MCF 10A (cell line): Measurements from ENCODE around the gene RCAN3. TPM values are rescaled to one million over a fixed set of nuclear protein-coding genes. Genes with fewer than 3 reads are reported as not detected.

ENCODE experiments used
- Bru-seq: library from RNA; stranded (reverse); fragments of 400-500 nt; gene quantifications from one replicate; lab custom pipeline; 2021; lab: Mats Ljungman, UMichigan
- BruChase-seq, 2 experiments: library from RNA; stranded (reverse); fragments of 400-500 nt; gene quantifications; one replicate each; lab custom pipeline; 2021; lab: Mats Ljungman, UMichigan
- BruUV-seq: library from RNA; stranded (reverse); fragments of 400-500 nt; replicated peaks from 2 replicates; lab custom pipeline; 2021; lab: Mats Ljungman, UMichigan
- CTCF ChIA-PET: fragments of 300-600 bp; sonication (Branson Sonifier 250); formaldehyde crosslinking; extraction: SDS; loops from one replicate; lab custom pipeline; 2021; ENCODE audit warnings: antibody characterized with exemption, inconsistent platforms; lab: Yijun Ruan, JAX
- POLR2A ChIA-PET: fragments of 300-600, 350-650 bp; sonication (Branson Sonifier 250); formaldehyde crosslinking; extraction: SDS; loops from one replicate; lab custom pipeline; 2020; ENCODE audit warnings: antibody characterized with exemption, inconsistent platforms; lab: Yijun Ruan, JAX
- DNase-seq: peaks from one replicate; pipeline ENCODE4 v3.0.0-alpha.2; 2018; ENCODE audit not compliant: unreplicated experiment
- H3K27ac Mint-ChIP-seq: one replicate; pipeline ENCODE4 v1.8.0; 2022; ENCODE audit warnings: mild to moderate bottlenecking, low read depth, mixed read lengths; ENCODE audit not compliant: unreplicated experiment
- H3K27me3 Mint-ChIP-seq: one replicate; pipeline ENCODE4 v1.8.0; 2022; ENCODE audit warnings: mixed read lengths; ENCODE audit not compliant: insufficient read depth, unreplicated experiment
- H3K36me3 Mint-ChIP-seq: one replicate; pipeline ENCODE4 v1.8.0; 2022; ENCODE audit warnings: mild to moderate bottlenecking, moderate library complexity, mixed read lengths; ENCODE audit not compliant: insufficient read depth, unreplicated experiment
- H3K4me1 Mint-ChIP-seq: one replicate; pipeline ENCODE4 v1.8.0; 2022; ENCODE audit warnings: mixed read lengths; ENCODE audit not compliant: insufficient read depth, unreplicated experiment
- H3K4me3 Mint-ChIP-seq: one replicate; pipeline ENCODE4 v1.8.0; 2022; ENCODE audit warnings: mild to moderate bottlenecking, moderate library complexity, mixed read lengths; ENCODE audit not compliant: unreplicated experiment
- H3K9me3 Mint-ChIP-seq: one replicate; pipeline ENCODE4 v1.8.0; 2022; ENCODE audit warnings: mixed read lengths; ENCODE audit not compliant: unreplicated experiment
- intact Hi-C: fragments of 100-400 bp; cut with micrococcal nuclease; formaldehyde crosslinking; loops from 2 replicates; pipeline ENCODE4 v1.14.1; 2022
- long read RNA-seq: library from polyadenylated mRNA; stranded (forward); transcript quantifications from one replicate; pipeline ENCODE4 v2.0.0, GENCODE V29; 2022
- total RNA-seq: library from RNA; stranded (reverse); gene quantifications from 2 replicates; pipeline ENCODE4 v1.2.3, GENCODE V29; 2022
- TF ChIP-seq, protein P1 (sequence below): fragments of 200-600 bp; IDR thresholded peaks from one replicate; pipeline ENCODE4 v1.8.0; 2022; ENCODE audit warnings: antibody characterized with exemption, mild to moderate bottlenecking; ENCODE audit not compliant: unreplicated experiment

Gene RCAN3
- total RNA-seq, result 6.1 and 7.1 TPM in 2 replicates
- percentile 45 among the genes with signal in this experiment for Bru-seq, nascent RNA
- BruChase-seq, experiment 1, labeled RNA remaining after a 6-hour chase, result percentile 70 among the genes with signal in this experiment
- percentile 56 among the genes with signal in this experiment for BruChase-seq, experiment 2, labeled RNA remaining after a 2-hour chase
- long read RNA-seq, full-length matches to known transcripts, result 9 of 16 reads
- long read RNA-seq, partial matches to known transcripts, result 0 of 16 reads
- long read RNA-seq, other reads (novel, unspliced or antisense), result 7 of 16 reads

DNA sequence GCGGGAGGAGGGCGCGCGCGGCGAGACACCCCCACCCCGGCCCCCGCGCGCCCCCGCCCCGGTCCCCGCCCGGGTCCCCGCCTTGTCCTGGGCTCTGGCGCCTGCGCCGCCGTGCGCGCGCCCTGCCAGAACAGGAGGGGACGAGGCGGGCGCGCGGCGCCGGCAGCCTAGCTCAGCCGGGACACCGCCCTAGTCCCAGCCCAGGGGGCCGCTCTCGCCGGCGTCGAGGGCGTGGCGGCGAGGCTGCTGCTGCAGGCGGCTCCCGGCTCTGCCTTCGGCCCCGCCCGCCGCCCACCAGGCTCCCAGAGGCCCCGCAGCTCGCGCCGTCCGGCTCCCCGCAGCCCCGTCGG lies at the start of gene RCAN3:
RCAN3 (plus strand) TSS at position 128 of the 350 bp plus-strand sequence. CDS start 11,537 bp downstream, outside the sequence.
- H3K36me3 Mint-ChIP-seq, result peaks cover 7% of the 10 kb centered on the region
- ChIA-PET POLR2A (interaction anchor here (0.6 to 5.2 kb wide), 11 partner anchors 9 to 457 kb away, joined by 3 to 70 read pairs (median 8); partner anchors contain the start of genes NIPAL3 and STPG1), CTCF (no interaction called here)
- no TSS peak for BruUV-seq
- peak within 1 kb of the TSS; percentile 59 for H3K27ac Mint-ChIP-seq
- DNase-seq, result peak; percentile 81
- intact Hi-C loops, result loop anchor here (5.0 kb wide), 1 partner anchor 85 kb away; the partner anchor contains the start of gene NIPAL3
- peak within 1 kb of the TSS; percentile 76 for H3K4me3 Mint-ChIP-seq
- TF ChIP-seq, protein P1, sequence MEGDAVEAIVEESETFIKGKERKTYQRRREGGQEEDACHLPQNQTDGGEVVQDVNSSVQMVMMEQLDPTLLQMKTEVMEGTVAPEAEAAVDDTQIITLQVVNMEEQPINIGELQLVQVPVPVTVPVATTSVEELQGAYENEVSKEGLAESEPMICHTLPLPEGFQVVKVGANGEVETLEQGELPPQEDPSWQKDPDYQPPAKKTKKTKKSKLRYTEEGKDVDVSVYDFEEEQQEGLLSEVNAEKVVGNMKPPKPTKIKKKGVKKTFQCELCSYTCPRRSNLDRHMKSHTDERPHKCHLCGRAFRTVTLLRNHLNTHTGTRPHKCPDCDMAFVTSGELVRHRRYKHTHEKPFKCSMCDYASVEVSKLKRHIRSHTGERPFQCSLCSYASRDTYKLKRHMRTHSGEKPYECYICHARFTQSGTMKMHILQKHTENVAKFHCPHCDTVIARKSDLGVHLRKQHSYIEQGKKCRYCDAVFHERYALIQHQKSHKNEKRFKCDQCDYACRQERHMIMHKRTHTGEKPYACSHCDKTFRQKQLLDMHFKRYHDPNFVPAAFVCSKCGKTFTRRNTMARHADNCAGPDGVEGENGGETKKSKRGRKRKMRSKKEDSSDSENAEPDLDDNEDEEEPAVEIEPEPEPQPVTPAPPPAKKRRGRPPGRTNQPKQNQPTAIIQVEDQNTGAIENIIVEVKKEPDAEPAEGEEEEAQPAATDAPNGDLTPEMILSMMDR, result no peak
- H3K9me3 Mint-ChIP-seq, result no peaks in the 10 kb centered on the region
- H3K27me3 Mint-ChIP-seq, result no peaks in the 10 kb centered on the region
- peaks cover 16% of the 10 kb centered on the region for H3K4me1 Mint-ChIP-seq

DNA sequence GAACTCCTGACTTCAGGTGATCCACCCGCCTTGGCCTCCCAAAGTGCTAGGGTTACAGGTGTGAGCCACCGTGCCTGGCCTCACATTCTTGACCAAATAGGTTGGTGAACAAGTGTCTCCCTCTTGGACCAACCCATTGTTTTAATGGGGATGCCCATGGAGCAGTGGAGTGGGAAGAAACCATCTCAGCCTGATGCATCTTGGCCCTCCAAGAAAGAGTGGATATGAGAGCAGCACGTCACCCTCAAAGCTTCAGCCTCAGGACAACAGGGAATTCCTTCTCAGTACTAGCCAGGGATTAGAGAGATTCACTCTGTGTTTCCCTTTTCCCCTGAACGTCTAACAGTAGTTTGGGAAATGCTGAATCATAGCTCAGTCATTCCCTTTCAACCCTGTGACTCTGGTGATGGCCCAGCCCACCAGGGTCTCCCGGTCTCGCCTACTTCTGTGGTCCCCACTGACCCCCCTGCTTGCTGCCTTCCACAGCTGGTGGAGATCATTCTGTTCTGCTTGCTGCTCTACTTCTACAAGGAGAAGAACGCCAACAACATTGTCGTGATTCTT lies 49.6 kb upstream of the RCAN3 start:
- H3K36me3 Mint-ChIP-seq, result peaks cover 88% of the 10 kb centered on the region
- H3K9me3 Mint-ChIP-seq, result no peaks in the 10 kb centered on the region
- intact Hi-C loops, result no loop called here
- H3K4me3 Mint-ChIP-seq, result no peak overlapping the region
- H3K27ac Mint-ChIP-seq, result no peak overlapping the region
- H3K4me1 Mint-ChIP-seq, result no peaks in the 10 kb centered on the region
- CTCF ChIA-PET, result interaction anchor here (1.0 kb wide), 2 partner anchors 10 to 134 kb away, joined by 3 read pairs; no protein-coding TSS in a partner anchor
- POLR2A ChIA-PET, result interaction anchor here (0.9 kb wide), 1 partner anchor 22 kb away, joined by 3 read pairs; no protein-coding TSS in a partner anchor
- DNase-seq, result no peak
- BruUV-seq, result no TSS peak
- TF ChIP-seq, protein P1, result no peak
- H3K27me3 Mint-ChIP-seq, result no peaks in the 10 kb centered on the region

DNA sequence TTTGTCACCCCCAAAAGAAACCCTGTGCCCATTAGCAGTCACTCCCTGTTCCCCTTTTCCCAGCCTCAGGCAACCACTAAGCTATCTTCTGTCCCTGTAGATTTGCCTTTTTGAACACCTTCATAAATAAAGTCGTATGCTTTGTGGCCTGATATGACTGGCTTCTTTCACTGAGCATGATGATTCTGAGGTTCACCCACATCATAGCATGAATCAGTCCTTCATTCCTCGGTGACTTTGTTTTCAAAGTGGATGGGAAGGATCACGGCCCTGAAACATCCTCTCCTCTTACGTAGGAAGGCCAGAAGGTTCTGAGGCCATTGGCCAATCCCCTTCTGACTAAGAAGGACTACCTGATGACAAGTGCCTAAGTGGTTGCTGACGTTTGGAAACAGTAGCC lies 48.0 kb upstream of the RCAN3 start:
- intact Hi-C loops, result no loop called here
- ChIA-PET POLR2A (no interaction called here), CTCF (no interaction called here)
- no peak for DNase-seq
- H3K4me1 Mint-ChIP-seq, result no peaks in the 10 kb centered on the region
- no peaks in the 10 kb centered on the region for H3K9me3 Mint-ChIP-seq
- TF ChIP-seq, protein P1, result no peak
- no TSS peak for BruUV-seq
- H3K4me3 Mint-ChIP-seq, result no peak overlapping the region
- H3K27ac Mint-ChIP-seq, result peak overlapping the region; percentile 75
- H3K27me3 Mint-ChIP-seq, result no peaks in the 10 kb centered on the region
- H3K36me3 Mint-ChIP-seq, result peaks cover 72% of the 10 kb centered on the region

GRCh38 chr1:24455272-24455671 lies 47.4 kb upstream of the RCAN3 start:
- H3K4me3 Mint-ChIP-seq, result no peak overlapping the region
- no peaks in the 10 kb centered on the region for H3K9me3 Mint-ChIP-seq
- no peaks in the 10 kb centered on the region for H3K4me1 Mint-ChIP-seq
- H3K36me3 Mint-ChIP-seq, result peaks cover 72% of the 10 kb centered on the region
- no peaks in the 10 kb centered on the region for H3K27me3 Mint-ChIP-seq
- intact Hi-C loops, result no loop called here
- no TSS peak for BruUV-seq
- TF ChIP-seq, protein P1, result no peak
- ChIA-PET POLR2A (no interaction called here), CTCF (no interaction called here)
- no peak for DNase-seq
- H3K27ac Mint-ChIP-seq, result peak overlapping the region; percentile 75
